MCF 10A (cell line): ENCODE results near the gene SETD3. TPM values are rescaled to one million over a fixed set of nuclear protein-coding genes. Genes with fewer than 3 reads are reported as not detected.

Source experiments
- BruUV-seq: library from RNA; stranded (reverse); fragments of 400-500 nt; replicated peaks from 2 replicates; lab custom pipeline; 2021; lab: Mats Ljungman, UMichigan
- CTCF ChIA-PET: fragments of 300-600 bp; sonication (Branson Sonifier 250); formaldehyde crosslinking; extraction: SDS; loops from one replicate; lab custom pipeline; 2021; ENCODE audit warnings: antibody characterized with exemption, inconsistent platforms; lab: Yijun Ruan, JAX
- POLR2A ChIA-PET: fragments of 300-600, 350-650 bp; sonication (Branson Sonifier 250); formaldehyde crosslinking; extraction: SDS; loops from one replicate; lab custom pipeline; 2020; ENCODE audit warnings: antibody characterized with exemption, inconsistent platforms; lab: Yijun Ruan, JAX
- DNase-seq: peaks from one replicate; pipeline ENCODE4 v3.0.0-alpha.2; 2018; ENCODE audit not compliant: unreplicated experiment
- H3K27ac Mint-ChIP-seq: one replicate; pipeline ENCODE4 v1.8.0; 2022; ENCODE audit warnings: mild to moderate bottlenecking, low read depth, mixed read lengths; ENCODE audit not compliant: unreplicated experiment
- H3K27me3 Mint-ChIP-seq: one replicate; pipeline ENCODE4 v1.8.0; 2022; ENCODE audit warnings: mixed read lengths; ENCODE audit not compliant: insufficient read depth, unreplicated experiment
- H3K36me3 Mint-ChIP-seq: one replicate; pipeline ENCODE4 v1.8.0; 2022; ENCODE audit warnings: mild to moderate bottlenecking, moderate library complexity, mixed read lengths; ENCODE audit not compliant: insufficient read depth, unreplicated experiment
- H3K4me1 Mint-ChIP-seq: one replicate; pipeline ENCODE4 v1.8.0; 2022; ENCODE audit warnings: mixed read lengths; ENCODE audit not compliant: insufficient read depth, unreplicated experiment
- H3K4me3 Mint-ChIP-seq: one replicate; pipeline ENCODE4 v1.8.0; 2022; ENCODE audit warnings: mild to moderate bottlenecking, moderate library complexity, mixed read lengths; ENCODE audit not compliant: unreplicated experiment
- H3K9me3 Mint-ChIP-seq: one replicate; pipeline ENCODE4 v1.8.0; 2022; ENCODE audit warnings: mixed read lengths; ENCODE audit not compliant: unreplicated experiment
- CTCF ChIP-seq: fragments of 200-600 bp; IDR thresholded peaks from one replicate; pipeline ENCODE4 v1.8.0; 2022; ENCODE audit warnings: antibody characterized with exemption, mild to moderate bottlenecking; ENCODE audit not compliant: unreplicated experiment
- intact Hi-C: fragments of 100-400 bp; cut with micrococcal nuclease; formaldehyde crosslinking; loops from 2 replicates; pipeline ENCODE4 v1.14.1; 2022
- total RNA-seq: library from RNA; stranded (reverse); gene quantifications from 2 replicates; pipeline ENCODE4 v1.2.3, GENCODE V29; 2022

SETD3 gene
- total RNA-seq, 1 experiment from 2014 or later, result 50.6 TPM

GRCh38 chr14:99479160-99479905, 1.3 kb downstream of the SETD3 start:
- Mint-ChIP-seq H3K4me1 (peaks cover 41% of the 10 kb centered on the region), H3K4me3 (peak overlapping the region; percentile 95), H3K27ac (peak overlapping the region; percentile 81), H3K9me3 (no peaks in the 10 kb centered on the region), H3K27me3 (no peaks in the 10 kb centered on the region), H3K36me3 (peaks cover 16% of the 10 kb centered on the region)
- DNase-seq, result no peak
- TF ChIP-seq CTCF, result no peak
- BruUV-seq, result no TSS peak
- ChIA-PET CTCF (no interaction called here), POLR2A (interaction anchor here (0.6 to 4.7 kb wide), 6 partner anchors 12 to 770 kb away, joined by 3 to 32 read pairs (median 4); no protein-coding TSS in a partner anchor)
- intact Hi-C loops, result no loop called here

GRCh38 chr14:99478128-99478527, 2.5 kb downstream of the SETD3 start:
- TF ChIP-seq CTCF, result no peak
- Mint-ChIP-seq H3K36me3 (peaks cover 11% of the 10 kb centered on the region), H3K27me3 (no peaks in the 10 kb centered on the region), H3K4me3 (peak overlapping the region; percentile 95), H3K4me1 (peaks cover 29% of the 10 kb centered on the region), H3K9me3 (no peaks in the 10 kb centered on the region), H3K27ac (no peak overlapping the region)
- ChIA-PET POLR2A (no interaction called here), CTCF (interaction anchor here (0.6 kb wide), 1 partner anchor 39 kb away, joined by 4 read pairs; no protein-coding TSS in a partner anchor)
- intact Hi-C loops, result no loop called here
- DNase-seq, result no peak
- no TSS peak for BruUV-seq

GRCh38 chr14:99476864-99477263, 3.8 kb downstream of the SETD3 start:
- no peaks in the 10 kb centered on the region for H3K9me3 Mint-ChIP-seq
- POLR2A ChIA-PET, result interaction anchor here (0.9 kb wide), 1 partner anchor 16 kb away, joined by 3 read pairs; no protein-coding TSS in a partner anchor
- intact Hi-C loops, result no loop called here
- TF ChIP-seq CTCF, result no peak
- H3K27ac Mint-ChIP-seq, result no peak overlapping the region
- CTCF ChIA-PET, result no interaction called here
- peaks cover 28% of the 10 kb centered on the region for H3K4me1 Mint-ChIP-seq
- peaks cover 6% of the 10 kb centered on the region for H3K36me3 Mint-ChIP-seq
- peak; percentile 10 for DNase-seq
- no peak overlapping the region for H3K4me3 Mint-ChIP-seq
- H3K27me3 Mint-ChIP-seq, result no peaks in the 10 kb centered on the region
- BruUV-seq, result no TSS peak

GRCh38 chr14:99475660-99476059, 5.0 kb downstream of the SETD3 start:
- H3K27me3 Mint-ChIP-seq, result no peaks in the 10 kb centered on the region
- H3K27ac Mint-ChIP-seq, result peak overlapping the region; percentile 16
- ChIA-PET POLR2A (no interaction called here), CTCF (no interaction called here)
- H3K9me3 Mint-ChIP-seq, result no peaks in the 10 kb centered on the region
- H3K36me3 Mint-ChIP-seq, result no peaks in the 10 kb centered on the region
- intact Hi-C loops, result no loop called here
- no peak overlapping the region for H3K4me3 Mint-ChIP-seq
- TF ChIP-seq CTCF, result no peak
- no TSS peak for BruUV-seq
- peaks cover 28% of the 10 kb centered on the region for H3K4me1 Mint-ChIP-seq
- no peak for DNase-seq
